CD4-positive, alpha-beta memory T cell (primary cell): Measurements from ENCODE around the gene ST6GALNAC3. TPM values are rescaled to one million over a fixed set of nuclear protein-coding genes. Genes with fewer than 3 reads are reported as not detected.

Experiments used
- CTCF ChIA-PET: fragments of 350-600 bp; sonication (Branson Sonifier 250); formaldehyde crosslinking; loops from one replicate; lab custom pipeline; 2021; ENCODE audit warnings: inconsistent platforms; ENCODE audit not compliant: partially characterized antibody; lab: Charles Lee
- POLR2A ChIA-PET: fragments of 350-600 bp; sonication (Branson Sonifier 250); formaldehyde crosslinking; loops from one replicate; lab custom pipeline; 2021; ENCODE audit not compliant: partially characterized antibody; lab: Charles Lee
- DNase-seq, 5 donors: peaks; one replicate each; pipeline versions ENCODE4 v3.0.0 to v3.0.0-alpha.2; 2020 to 2022; ENCODE audit warnings: mixed read lengths in 1 of 5
- H3K27ac ChIP-seq: one replicate; pipeline ENCODE4 v1.7.0; 2013; ENCODE audit warnings: low read depth, low read length
- H3K27me3 ChIP-seq: 2 replicates; pipeline ENCODE4 v1.7.0; 2013; ENCODE audit warnings: mild to moderate bottlenecking, low read length, moderate library complexity; ENCODE audit not compliant: insufficient read depth
- H3K36me3 ChIP-seq: 2 replicates; pipeline ENCODE4 v1.7.0; 2013; ENCODE audit warnings: mild to moderate bottlenecking, low read length, moderate library complexity; ENCODE audit not compliant: insufficient read depth
- H3K4me1 ChIP-seq: 2 replicates; pipeline ENCODE4 v1.7.0; 2013; ENCODE audit warnings: mild to moderate bottlenecking, low read length, moderate library complexity; ENCODE audit not compliant: insufficient read depth
- H3K4me3 ChIP-seq, 2 donors: one replicate each; pipeline ENCODE4 v1.7.0; 2013; ENCODE audit warnings: low read length in 2 of 2, mild to moderate bottlenecking in 1 of 2
- H3K9me3 ChIP-seq, 2 donors: one replicate each; pipeline ENCODE4 v1.7.0; 2013; ENCODE audit warnings: low read length in 2 of 2, control low read depth in 1 of 2; ENCODE audit not compliant: control insufficient read depth in 1 of 2
- H3K27ac Mint-ChIP-seq, 7 donors: one replicate each; pipeline ENCODE4 v1.8.0; 2020 to 2021; ENCODE audit warnings: mixed read lengths in 7 of 7, mild to moderate bottlenecking in 6 of 7, inconsistent platforms in 3 of 7, moderate library complexity in 3 of 7
- H3K27me3 Mint-ChIP-seq, 2 donors: one replicate each; pipeline ENCODE4 v1.8.0; 2020 to 2021; ENCODE audit warnings: mixed read lengths in 2 of 2
- H3K36me3 Mint-ChIP-seq, 2 donors: one replicate each; pipeline ENCODE4 v1.8.0; 2020 to 2021; ENCODE audit warnings: mixed read lengths in 2 of 2, inconsistent platforms in 1 of 2, mild to moderate bottlenecking in 1 of 2
- H3K4me1 Mint-ChIP-seq, 4 donors: one replicate each; pipeline ENCODE4 v1.8.0; 2020 to 2021; ENCODE audit warnings: mixed read lengths in 4 of 4, mild to moderate bottlenecking in 1 of 4
- H3K4me3 Mint-ChIP-seq, 8 donors: one replicate each; pipeline ENCODE4 v1.8.0; 2020 to 2021; ENCODE audit warnings: mixed read lengths in 8 of 8, mild to moderate bottlenecking in 7 of 8, moderate library complexity in 6 of 8, inconsistent platforms in 3 of 8
- H3K9me3 Mint-ChIP-seq, 8 donors: one replicate each; pipeline ENCODE4 v1.8.0; 2020 to 2021; ENCODE audit warnings: mixed read lengths in 8 of 8, mild to moderate bottlenecking in 5 of 8, inconsistent platforms in 3 of 8, moderate library complexity in 1 of 8
- intact Hi-C: fragments of 100-400 bp; cut with micrococcal nuclease; formaldehyde crosslinking; loops from one replicate; pipeline ENCODE4 v1.15.1; 2023
- polyA plus RNA-seq, 2 donors: library from polyadenylated mRNA; unstranded; fragments of 300-500 nt; fragmentation: Illumina TruSeq; gene quantifications; one replicate each; pipeline ENCODE4 v1.2.3, GENCODE V29; 2021
- total RNA-seq, 2 experiments: library from RNA; stranded (reverse); gene quantifications; one replicate each; pipeline ENCODE4 v1.2.3, GENCODE V29; 2021

ST6GALNAC3 gene
- total and polyA plus RNA-seq, 4 experiments from 2014 or later = 0.47 to 1.2 (median 1.1) TPM; not detected in 1

GRCh38 chr1:76477156-76477555 is 402.6 kb downstream of the ST6GALNAC3 start:
- no peak for DNase-seq
- intact Hi-C loops = no loop called here
- Histone ChIP-seq H3K36me3 (no peaks in the 10 kb centered on the region), H3K4me1 (no peaks in the 10 kb centered on the region), H3K27ac (no peak overlapping the region), H3K27me3 (no peaks in the 10 kb centered on the region), H3K4me3 (no peak overlapping the region), H3K9me3 (no peaks in the 10 kb centered on the region)
- CTCF ChIA-PET = no interaction called here
- no peaks in the 10 kb centered on the region for H3K27me3 Mint-ChIP-seq
- peaks cover 0 to 5% (median 2%) of the 10 kb centered on the region in 8 donors for H3K9me3 Mint-ChIP-seq
- POLR2A ChIA-PET = no interaction called here
- no peak overlapping the region for H3K27ac Mint-ChIP-seq
- no peaks in the 10 kb centered on the region for H3K4me1 Mint-ChIP-seq
- H3K4me3 Mint-ChIP-seq = no peak overlapping the region
- no peaks in the 10 kb centered on the region for H3K36me3 Mint-ChIP-seq

GRCh38 chr1:76480827-76481226 is 406.3 kb downstream of the ST6GALNAC3 start:
- ChIA-PET POLR2A (no interaction called here), CTCF (no interaction called here)
- H3K4me1 ChIP-seq = no peaks in the 10 kb centered on the region
- H3K4me3 Mint-ChIP-seq = no peak overlapping the region
- no peaks in the 10 kb centered on the region for H3K36me3 Mint-ChIP-seq
- no peak overlapping the region for H3K4me3 ChIP-seq
- H3K4me1 Mint-ChIP-seq = no peaks in the 10 kb centered on the region
- H3K27ac ChIP-seq = no peak overlapping the region
- H3K27me3 ChIP-seq = no peaks in the 10 kb centered on the region
- H3K9me3 Mint-ChIP-seq = peaks cover 0 to 8% (median under 1%) of the 10 kb centered on the region in 8 donors
- H3K9me3 ChIP-seq = no peaks in the 10 kb centered on the region
- intact Hi-C loops = no loop called here
- no peak for DNase-seq
- no peaks in the 10 kb centered on the region for H3K36me3 ChIP-seq
- no peak overlapping the region for H3K27ac Mint-ChIP-seq
- H3K27me3 Mint-ChIP-seq = no peaks in the 10 kb centered on the region

- DNase-seq = no peak
- CTCF ChIA-PET = no interaction called here
- intact Hi-C loops = no loop called here
- H3K9me3 ChIP-seq = no peaks in the 10 kb centered on the region
- no peaks in the 10 kb centered on the region for H3K36me3 Mint-ChIP-seq
- no peak overlapping the region for H3K27ac Mint-ChIP-seq
- POLR2A ChIA-PET = no interaction called here
- H3K9me3 Mint-ChIP-seq = peaks cover 0 to 8% (median 0%) of the 10 kb centered on the region in 8 donors
- H3K27ac ChIP-seq = no peak overlapping the region
- no peak overlapping the region for H3K4me3 Mint-ChIP-seq
- H3K27me3 Mint-ChIP-seq = no peaks in the 10 kb centered on the region
- H3K36me3 ChIP-seq = no peaks in the 10 kb centered on the region
- H3K4me1 ChIP-seq = no peaks in the 10 kb centered on the region
- no peak overlapping the region for H3K4me3 ChIP-seq
- H3K4me1 Mint-ChIP-seq = no peaks in the 10 kb centered on the region
- H3K27me3 ChIP-seq = no peaks in the 10 kb centered on the region
Measured at GRCh38 chr1:76481672-76482071, 407.1 kb downstream of the ST6GALNAC3 start.

- Mint-ChIP-seq H3K4me3 (no peak overlapping the region), H3K4me1 (no peaks in the 10 kb centered on the region), H3K27me3 (no peaks in the 10 kb centered on the region), H3K9me3 (peaks cover 0 to 8% (median 0%) of the 10 kb centered on the region in 8 donors), H3K36me3 (no peaks in the 10 kb centered on the region), H3K27ac (no peak overlapping the region)
- intact Hi-C loops = no loop called here
- no peaks in the 10 kb centered on the region for H3K36me3 ChIP-seq
- DNase-seq = no peak
- H3K9me3 ChIP-seq = no peaks in the 10 kb centered on the region
- no peaks in the 10 kb centered on the region for H3K27me3 ChIP-seq
- no peaks in the 10 kb centered on the region for H3K4me1 ChIP-seq
- ChIA-PET POLR2A (no interaction called here), CTCF (no interaction called here)
- H3K27ac ChIP-seq = no peak overlapping the region
- H3K4me3 ChIP-seq = no peak overlapping the region
Measured at GRCh38 chr1:76482272-76482671, 407.7 kb downstream of the ST6GALNAC3 start.

GRCh38 chr1:76491737-76492136 is 417.2 kb downstream of the ST6GALNAC3 start:
- Histone ChIP-seq H3K4me3 (no peak overlapping the region), H3K9me3 (no peaks in the 10 kb centered on the region), H3K27ac (no peak overlapping the region), H3K27me3 (no peaks in the 10 kb centered on the region), H3K4me1 (no peaks in the 10 kb centered on the region), H3K36me3 (no peaks in the 10 kb centered on the region)
- Mint-ChIP-seq H3K27me3 (no peaks in the 10 kb centered on the region), H3K9me3 (peaks cover 0 to 1% (median 0%) of the 10 kb centered on the region in 8 donors), H3K27ac (no peak overlapping the region), H3K36me3 (no peaks in the 10 kb centered on the region), H3K4me1 (peaks cover 0 to 5% (median 0%) of the 10 kb centered on the region in 4 donors), H3K4me3 (no peak overlapping the region)
- ChIA-PET POLR2A (no interaction called here), CTCF (no interaction called here)
- DNase-seq = no peak
- intact Hi-C loops = no loop called here

GRCh38 chr1:76492752-76493430 is 418.3 kb downstream of the ST6GALNAC3 start:
- Mint-ChIP-seq H3K4me1 (peaks cover 0 to 5% (median 0%) of the 10 kb centered on the region in 4 donors), H3K36me3 (no peaks in the 10 kb centered on the region), H3K27ac (no peak overlapping the region), H3K27me3 (no peaks in the 10 kb centered on the region), H3K4me3 (no peak overlapping the region), H3K9me3 (peaks cover 0 to 1% (median 0%) of the 10 kb centered on the region in 8 donors)
- no peak overlapping the region for H3K4me3 ChIP-seq
- no peak overlapping the region for H3K27ac ChIP-seq
- intact Hi-C loops = no loop called here
- CTCF ChIA-PET = no interaction called here
- H3K36me3 ChIP-seq = no peaks in the 10 kb centered on the region
- H3K4me1 ChIP-seq = no peaks in the 10 kb centered on the region
- no peaks in the 10 kb centered on the region for H3K27me3 ChIP-seq
- no peaks in the 10 kb centered on the region for H3K9me3 ChIP-seq
- DNase-seq = no peak
- POLR2A ChIA-PET = no interaction called here

- Mint-ChIP-seq H3K4me3 (no peak overlapping the region), H3K36me3 (no peaks in the 10 kb centered on the region), H3K27me3 (no peaks in the 10 kb centered on the region), H3K4me1 (peaks cover 0 to 5% (median 0%) of the 10 kb centered on the region in 4 donors), H3K27ac (no peak overlapping the region), H3K9me3 (peaks cover 0 to 1% (median 0%) of the 10 kb centered on the region in 8 donors)
- CTCF ChIA-PET = no interaction called here
- intact Hi-C loops = no loop called here
- Histone ChIP-seq H3K36me3 (no peaks in the 10 kb centered on the region), H3K4me1 (no peaks in the 10 kb centered on the region), H3K9me3 (no peaks in the 10 kb centered on the region), H3K27ac (no peak overlapping the region), H3K4me3 (no peak overlapping the region), H3K27me3 (no peaks in the 10 kb centered on the region)
- POLR2A ChIA-PET = no interaction called here
- no peak for DNase-seq
Measured at GRCh38 chr1:76494807-76495206, 420.3 kb downstream of the ST6GALNAC3 start.
